MM.1S (cell line): Measurements from ENCODE around the gene RARB.

Experiments
- EZH2 ChIP-seq: fragments of 300-600 bp; sonication (generic); optimal IDR thresholded peaks from 2 replicates; pipeline ENCODE3; 2017; ENCODE audit warnings: low read depth, mild to moderate bottlenecking, antibody characterized with exemption, low read length, mixed read lengths
- TF ChIP-seq, protein P1 (sequence below): fragments of 300-600 bp; sonication (generic); IDR thresholded peaks from 2 replicates; pipeline ENCODE4 v1.5.1; 2016; ENCODE audit warnings: antibody characterized with exemption, low read length, mixed read lengths

DNA sequence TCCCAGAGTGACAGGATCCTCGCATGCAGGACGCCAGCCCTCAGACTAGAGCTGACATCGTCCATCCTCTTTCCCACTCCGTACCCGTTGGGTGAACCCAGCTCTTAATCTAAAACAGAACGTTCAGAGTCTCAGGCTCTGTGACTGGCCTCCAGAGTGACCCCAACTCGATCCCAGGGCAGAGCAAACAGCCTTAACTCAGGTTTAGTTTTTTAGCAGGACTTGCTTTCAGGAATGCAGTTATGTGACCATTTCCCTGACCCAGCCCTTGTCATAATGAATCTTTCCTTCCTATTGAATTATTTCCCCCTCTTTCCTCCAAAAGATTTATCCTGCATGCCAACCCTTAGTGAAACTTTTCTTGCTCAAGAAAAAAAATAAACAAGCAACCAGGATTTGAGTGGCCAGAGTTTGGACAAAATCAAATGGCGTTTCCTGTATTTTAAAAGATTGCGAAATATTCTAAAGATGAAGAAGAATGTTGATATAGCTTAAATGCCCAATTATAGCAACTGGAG is 47.8 kb upstream of the RARB start:
- TF ChIP-seq, protein P1, sequence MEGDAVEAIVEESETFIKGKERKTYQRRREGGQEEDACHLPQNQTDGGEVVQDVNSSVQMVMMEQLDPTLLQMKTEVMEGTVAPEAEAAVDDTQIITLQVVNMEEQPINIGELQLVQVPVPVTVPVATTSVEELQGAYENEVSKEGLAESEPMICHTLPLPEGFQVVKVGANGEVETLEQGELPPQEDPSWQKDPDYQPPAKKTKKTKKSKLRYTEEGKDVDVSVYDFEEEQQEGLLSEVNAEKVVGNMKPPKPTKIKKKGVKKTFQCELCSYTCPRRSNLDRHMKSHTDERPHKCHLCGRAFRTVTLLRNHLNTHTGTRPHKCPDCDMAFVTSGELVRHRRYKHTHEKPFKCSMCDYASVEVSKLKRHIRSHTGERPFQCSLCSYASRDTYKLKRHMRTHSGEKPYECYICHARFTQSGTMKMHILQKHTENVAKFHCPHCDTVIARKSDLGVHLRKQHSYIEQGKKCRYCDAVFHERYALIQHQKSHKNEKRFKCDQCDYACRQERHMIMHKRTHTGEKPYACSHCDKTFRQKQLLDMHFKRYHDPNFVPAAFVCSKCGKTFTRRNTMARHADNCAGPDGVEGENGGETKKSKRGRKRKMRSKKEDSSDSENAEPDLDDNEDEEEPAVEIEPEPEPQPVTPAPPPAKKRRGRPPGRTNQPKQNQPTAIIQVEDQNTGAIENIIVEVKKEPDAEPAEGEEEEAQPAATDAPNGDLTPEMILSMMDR: no peak
- no peak for TF ChIP-seq EZH2
